Liver (tissue), 9 donors: ENCODE measurements around the gene KIRREL1. TPM values are rescaled to one million over a fixed set of nuclear protein-coding genes. Genes with fewer than 3 reads are reported as not detected.

ENCODE experiments used
- DNase-seq: peaks from one replicate; pipeline ENCODE4 v3.0.0-alpha.2; 2017; ENCODE audit warnings: low spot score
- H3K27ac ChIP-seq, 2 donors: one replicate each; pipeline ENCODE4 v1.7.0; 2013; ENCODE audit warnings: inconsistent platforms in 2 of 2, low read length in 2 of 2, control low read depth in 1 of 2, low read depth in 1 of 2, mild to moderate bottlenecking in 1 of 2
- H3K27me3 ChIP-seq, 4 donors: one replicate each; pipeline versions ENCODE4 v1.6.1 to v1.7.0; 2013; ENCODE audit warnings: low read length in 3 of 4, inconsistent platforms in 1 of 4, mild to moderate bottlenecking in 1 of 4, moderate library complexity in 1 of 4; ENCODE audit not compliant: control insufficient read depth in 4 of 4, insufficient read depth in 4 of 4
- H3K36me3 ChIP-seq, 4 donors: one replicate each; pipeline versions ENCODE4 v1.6.1 to v1.7.0; 2013; ENCODE audit warnings: low read length in 3 of 4, mild to moderate bottlenecking in 3 of 4, low read depth in 1 of 4, moderate library complexity in 1 of 4; ENCODE audit not compliant: control insufficient read depth in 4 of 4, insufficient read depth in 3 of 4
- H3K4me1 ChIP-seq, 4 donors: one replicate each; pipeline versions ENCODE4 v1.6.1 to v1.7.0; 2013; ENCODE audit warnings: low read length in 3 of 4, mild to moderate bottlenecking in 3 of 4, moderate library complexity in 1 of 4; ENCODE audit not compliant: control insufficient read depth in 4 of 4, insufficient read depth in 4 of 4
- H3K4me3 ChIP-seq, 3 donors: one replicate each; pipeline versions ENCODE4 v1.6.1 to v1.7.0; 2013; ENCODE audit warnings: low read length in 3 of 3, control low read depth in 1 of 3, low read depth in 1 of 3, mild to moderate bottlenecking in 1 of 3
- H3K9ac ChIP-seq, 2 donors: one replicate each; pipeline ENCODE4 v1.7.0; 2013; ENCODE audit warnings: low read length in 2 of 2, mild to moderate bottlenecking in 2 of 2, moderate library complexity in 2 of 2, control low read depth in 1 of 2, low read depth in 1 of 2
- H3K9me3 ChIP-seq, 4 donors: one replicate each; pipeline versions ENCODE4 v1.6.1 to v1.7.0; 2013; ENCODE audit warnings: low read length in 3 of 4; ENCODE audit not compliant: control insufficient read depth in 4 of 4
- CTCF ChIP-seq: fragments of 150-350 bp; IDR thresholded peaks from 2 replicates; pipeline ENCODE4 v1.5.1; 2017; ENCODE audit warnings: improper control_type of control experiment, low read depth, low read length; ENCODE audit not compliant: missing input control
- EGR1 ChIP-seq, 2 donors: IDR thresholded peaks; 2 replicates each; pipeline ENCODE4 v1.6.1; 2016 to 2018; ENCODE audit warnings: antibody characterized with exemption in 2 of 2, low read depth in 2 of 2
- FOXA1 ChIP-seq: IDR thresholded peaks from 2 replicates; pipeline ENCODE4 v1.6.1; 2016; ENCODE audit warnings: antibody characterized with exemption
- FOXA2 ChIP-seq: IDR thresholded peaks from 2 replicates; pipeline ENCODE4 v1.6.1; 2016; ENCODE audit warnings: antibody characterized with exemption
- GABPA ChIP-seq, 2 donors: IDR thresholded peaks in 1 of 2; conservative IDR thresholded peaks in 1 of 2; 2 replicates each; pipeline ENCODE4 v1.6.1; 2016; ENCODE audit warnings: antibody characterized with exemption in 2 of 2, mild to moderate bottlenecking in 1 of 2, moderate library complexity in 1 of 2
- HNF4A ChIP-seq, 2 donors: conservative IDR thresholded peaks; 2 replicates each; pipeline ENCODE4 v1.6.1; 2016; ENCODE audit warnings: antibody characterized with exemption in 2 of 2, mild to moderate bottlenecking in 2 of 2
- HNF4G ChIP-seq: IDR thresholded peaks from 2 replicates; pipeline ENCODE4 v1.6.1; 2016; ENCODE audit warnings: antibody characterized with exemption
- JUND ChIP-seq, 2 donors: IDR thresholded peaks; 2 replicates each; pipeline ENCODE4 v1.6.1; 2016; ENCODE audit warnings: antibody characterized with exemption in 2 of 2
- NR2F2 ChIP-seq: IDR thresholded peaks from 2 replicates; pipeline ENCODE4 v1.6.1; 2016; ENCODE audit warnings: antibody characterized with exemption
- RAD21 ChIP-seq, 2 donors: IDR thresholded peaks; 2 replicates each; pipeline ENCODE4 v1.6.1; 2016; ENCODE audit warnings: antibody characterized with exemption in 2 of 2, mild to moderate bottlenecking in 2 of 2
- REST ChIP-seq: IDR thresholded peaks from 2 replicates; pipeline ENCODE4 v1.6.1; 2016; ENCODE audit warnings: antibody characterized with exemption, mild to moderate bottlenecking
- RXRA ChIP-seq, 2 donors: IDR thresholded peaks; 2 replicates each; pipeline ENCODE4 v1.6.1; 2017 to 2018; ENCODE audit warnings: antibody characterized with exemption in 2 of 2, mild to moderate bottlenecking in 1 of 2
- SP1 ChIP-seq: IDR thresholded peaks from 2 replicates; pipeline ENCODE4 v1.6.1; 2018; ENCODE audit warnings: antibody characterized with exemption, mild to moderate bottlenecking
- TAF1 ChIP-seq: conservative IDR thresholded peaks from 2 replicates; pipeline ENCODE4 v1.6.1; 2016; ENCODE audit warnings: antibody characterized with exemption, mild to moderate bottlenecking
- YY1 ChIP-seq: IDR thresholded peaks from 2 replicates; pipeline ENCODE4 v1.6.1; 2016; ENCODE audit warnings: antibody characterized with exemption, mild to moderate bottlenecking
- ZBTB33 ChIP-seq: IDR thresholded peaks from 2 replicates; pipeline ENCODE4 v1.6.1; 2016; ENCODE audit warnings: antibody characterized with exemption
- WGBS: extraction: QIAGEN DNeasy Blood & Tissue Kit; methylation state at CpG from one replicate; pipeline ENCODE4 v1.1.7; 2013; 5-methylcytosine and 5-hydroxymethylcytosine counted together
- polyA plus RNA-seq, 2 donors: library from polyadenylated mRNA; stranded (reverse) in 1 of 2; unstranded in 1 of 2; fragments of 200-250 nt in 1 of 2; fragments of >200 nt in 1 of 2; fragmentation: Nextera tagmentation in 1 of 2; extraction: Ambion mirVana in 1 of 2; gene quantifications; one replicate each; pipeline versions ENCODE4 v1.2.1 to v1.2.3, GENCODE V29; 2013 to 2015
- total RNA-seq, 2 donors: library from RNA; depleted of rRNA; stranded (reverse); fragments of >200 nt; gene quantifications; one replicate each; pipeline ENCODE4 v1.2.3, GENCODE V29; 2014
- TF ChIP-seq, protein P1 (sequence below): IDR thresholded peaks from 2 replicates; pipeline ENCODE4 v1.6.1; 2016; ENCODE audit warnings: antibody characterized with exemption
- TF ChIP-seq, protein P2 (sequence below): IDR thresholded peaks from 2 replicates; pipeline ENCODE4 v1.6.1; 2016; ENCODE audit warnings: antibody characterized with exemption
- donor health status: healthy.
- donor health status: healthy.
- donor health status: healthy.
- donor health status: healthy.
- donor health status: healthy.

The KIRREL1 gene
- total and polyA plus RNA-seq, 4 donors: 0.82 to 6.0 (median 3.1) TPM

- WGBS: 22% methylated on average over 38 of the region's 38 CpGs
Measured at GRCh38 chr1:157978586-157979403, 14.7 kb upstream of the KIRREL1 start.

DNA sequence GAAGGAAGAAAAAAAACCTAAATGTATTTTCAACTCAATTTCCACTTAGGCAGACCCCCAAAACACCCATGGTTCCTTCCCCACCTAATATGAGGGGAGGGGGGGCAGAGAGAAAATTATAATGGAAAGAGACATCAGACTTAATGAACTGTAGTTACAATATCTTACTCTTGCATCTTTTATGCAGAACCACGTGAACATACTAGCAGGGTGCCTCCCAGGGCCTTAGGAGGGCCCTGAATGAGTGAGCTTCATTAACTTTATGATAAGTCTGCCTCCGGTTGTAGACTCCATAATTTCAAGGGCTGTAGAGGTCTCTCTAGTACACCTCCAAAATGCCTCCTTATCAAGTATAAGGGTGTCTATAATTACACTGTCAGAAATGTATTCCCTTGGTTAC is 11.3 kb upstream of the KIRREL1 start:
- H3K27me3 ChIP-seq: peaks cover 0 to 3% (median 0%) of the 10 kb centered on the region in 4 donors
- H3K4me3 ChIP-seq: no peak overlapping the region
- TF ChIP-seq GABPA (IDR thresholded peaks at IDR 0.05 in 1 of 2, conservative IDR thresholded peaks at IDR 0.05 in 1 of 2) (no peak), FOXA2 (no peak), JUND (IDR thresholded peaks at IDR 0.05) (no peak), CTCF (no peak), RAD21 (IDR thresholded peaks at IDR 0.05) (no peak), FOXA1 (no peak), YY1 (no peak), EGR1 (IDR thresholded peaks at IDR 0.05; ENCODE audit: low read depth in 2 of 2) (no peak), RXRA (IDR thresholded peaks at IDR 0.05) (no peak), SP1 (no peak), NR2F2 (no peak), TAF1 (no peak), ZBTB33 (no peak), HNF4A (conservative IDR thresholded peaks at IDR 0.05) (no peak), REST (no peak), HNF4G (no peak)
- TF ChIP-seq, protein P1, sequence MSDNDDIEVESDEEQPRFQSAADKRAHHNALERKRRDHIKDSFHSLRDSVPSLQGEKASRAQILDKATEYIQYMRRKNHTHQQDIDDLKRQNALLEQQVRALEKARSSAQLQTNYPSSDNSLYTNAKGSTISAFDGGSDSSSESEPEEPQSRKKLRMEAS: no peak
- TF ChIP-seq, protein P2, sequence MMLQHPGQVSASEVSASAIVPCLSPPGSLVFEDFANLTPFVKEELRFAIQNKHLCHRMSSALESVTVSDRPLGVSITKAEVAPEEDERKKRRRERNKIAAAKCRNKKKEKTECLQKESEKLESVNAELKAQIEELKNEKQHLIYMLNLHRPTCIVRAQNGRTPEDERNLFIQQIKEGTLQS: no peak
- H3K9ac ChIP-seq: no peak overlapping the region
- no peak overlapping the region for H3K27ac ChIP-seq
- no peak for DNase-seq
- no peaks in the 10 kb centered on the region for H3K9me3 ChIP-seq
- no peaks in the 10 kb centered on the region for H3K4me1 ChIP-seq
- 80% methylated on average over 2 of the region's 2 CpGs for WGBS
- no peaks in the 10 kb centered on the region for H3K36me3 ChIP-seq

More at GRCh38 chr1:157978586-157979403, 14.7 kb upstream of the KIRREL1 start:
- Histone ChIP-seq H3K27me3 (peaks cover 0 to 3% (median 1%) of the 10 kb centered on the region in 4 donors), H3K9me3 (no peaks in the 10 kb centered on the region), H3K4me1 (no peaks in the 10 kb centered on the region), H3K27ac (no peak overlapping the region), H3K9ac (no peak overlapping the region), H3K4me3 (no peak overlapping the region), H3K36me3 (no peaks in the 10 kb centered on the region)
- TF ChIP-seq, protein P2: no peak
- TF ChIP-seq JUND (IDR thresholded peaks at IDR 0.05): no peak
- no peak for TF ChIP-seq YY1
- TF ChIP-seq FOXA1: no peak
- no peak for DNase-seq
